GM12878 (cell line): Measurements from ENCODE around the gene ACTR10.

Experiments
- CTCF ChIP-seq, 3 experiments: IDR thresholded peaks in 2 of 3; conservative IDR thresholded peaks in 1 of 3; 2 replicates each; pipeline ENCODE4 v1.5.1; 2011; ENCODE audit warnings: low read depth in 3 of 3, low read length in 3 of 3, mild to moderate bottlenecking in 3 of 3, control low read depth in 2 of 3, moderate library complexity in 2 of 3, inconsistent platforms in 1 of 3, mixed read lengths in 1 of 3; ENCODE audit not compliant: control insufficient read depth in 2 of 3, insufficient read depth in 1 of 3; ENCODE audit errors: extremely low read depth in 1 of 3
- CUX1 ChIP-seq: IDR thresholded peaks from 2 replicates; pipeline ENCODE4 v1.6.1; 2012; ENCODE audit warnings: improper control_type of control experiment, low read depth, low read length; ENCODE audit not compliant: insufficient replicate concordance
- EP300 ChIP-seq, 2 experiments: fragments of 150-350 bp in 1 of 2; IDR thresholded peaks; 2 replicates each; pipeline ENCODE4 v1.6.1; 2011 to 2012; ENCODE audit warnings: low read depth in 2 of 2, low read length in 2 of 2, borderline replicate concordance in 1 of 2, improper control_type of control experiment in 1 of 2, inconsistent platforms in 1 of 2; ENCODE audit not compliant: control insufficient read depth in 1 of 2
- MAX ChIP-seq: IDR thresholded peaks from 2 replicates; pipeline ENCODE4 v1.6.1; 2012; ENCODE audit warnings: low read depth, low read length, improper control_type of control experiment
- PAX8 ChIP-seq: fragments of 450-650 bp; IDR thresholded peaks from 2 replicates; pipeline ENCODE4 v1.6.1; 2017; ENCODE audit warnings: mild to moderate bottlenecking, moderate library complexity
- POLR2A ChIP-seq: IDR thresholded peaks from 2 replicates; pipeline ENCODE4 v1.6.1; 2011; ENCODE audit warnings: low read depth, mild to moderate bottlenecking, low read length
- POLR2AphosphoS2 ChIP-seq: IDR thresholded peaks from 2 replicates; pipeline ENCODE4 v1.6.1; 2011; ENCODE audit warnings: low read depth, mild to moderate bottlenecking, low read length, improper control_type of control experiment, moderate library complexity
- POLR2AphosphoS5 ChIP-seq: IDR thresholded peaks from 2 replicates; pipeline ENCODE4 v1.6.1; 2011; ENCODE audit warnings: mild to moderate bottlenecking, low read length, inconsistent platforms
- REST ChIP-seq: IDR thresholded peaks from 2 replicates; pipeline ENCODE4 v1.6.1; 2012; ENCODE audit warnings: mild to moderate bottlenecking, low read depth, low read length

GRCh38 chr14:58160561-58160960, 39.4 kb upstream of the ACTR10 start:
- TF ChIP-seq POLR2A (no peak), POLR2AphosphoS5 (no peak), PAX8 (no peak), CTCF (IDR thresholded peaks at IDR 0.05 in 2 of 3, conservative IDR thresholded peaks at IDR 0.05 in 1 of 3; ENCODE audit: control insufficient read depth in 2 of 3, extremely low read depth in 1 of 3, insufficient read depth in 1 of 3, low read depth in 3 of 3, low read length in 3 of 3) (no peak), CUX1 (no peak), POLR2AphosphoS2 (no peak), REST (no peak), MAX (no peak), EP300 (IDR thresholded peaks at IDR 0.05; ENCODE audit: borderline replicate concordance in 1 of 2, control insufficient read depth in 1 of 2, low read depth in 2 of 2, low read length in 2 of 2) (no peak)
